Inferior parietal cortex (tissue), 1 donor: ENCODE results near the gene GH2.
A peak's percentile ranks its signal among the peaks of the same experiment; 100 is the strongest.
"Not testable (repeated sequence)": the region's sequence is repeated elsewhere in the genome, so short reads cannot be mapped to it uniquely, and the experiment has no call there.

Source experiments
- DNase-seq: peaks from one replicate; pipeline ENCODE4 v3.0.0-alpha.2; 2016; ENCODE audit errors: extremely low spot score

GH2 gene

GRCh38 chr17:63881935-63882601 lies at the start of gene GH2:
Gene GH2, minus strand, starts transcription at chr17:63881944. Its CDS starts 143 bp downstream, at chr17:63881801.
- DNase-seq, result peak; percentile 17

DNA sequence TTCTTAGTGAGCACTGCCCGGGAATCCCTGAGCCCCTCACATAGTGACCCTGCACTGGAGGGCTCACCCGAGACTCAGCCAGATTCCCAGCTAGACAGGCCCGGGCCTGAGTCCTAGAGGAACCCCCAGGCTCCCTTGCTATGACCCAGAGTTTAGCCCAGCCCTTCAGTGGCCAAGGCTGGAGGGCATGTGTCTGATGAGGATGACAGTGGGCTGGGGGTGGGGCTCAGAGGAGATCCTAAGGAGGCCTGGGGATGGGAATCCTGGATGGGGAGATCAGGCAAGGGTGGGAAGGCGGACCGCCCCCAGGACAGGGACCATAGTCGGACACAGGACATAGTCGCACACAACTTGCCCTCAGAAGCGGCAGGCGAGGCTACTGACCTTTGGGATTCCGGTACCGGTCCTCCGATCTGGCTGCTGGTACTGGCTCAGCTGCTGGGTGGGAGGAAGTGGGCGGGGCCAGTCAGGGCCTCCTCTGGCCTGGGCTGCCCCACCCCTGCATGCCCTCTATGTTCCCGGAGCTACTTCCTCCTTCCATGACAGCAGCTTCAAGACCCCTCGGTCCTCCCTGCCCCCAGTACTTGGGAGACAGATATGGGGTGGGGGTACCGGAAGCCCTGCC lies 49.3 kb upstream of the GH2 start:
- DNase-seq, result no peak

DNA sequence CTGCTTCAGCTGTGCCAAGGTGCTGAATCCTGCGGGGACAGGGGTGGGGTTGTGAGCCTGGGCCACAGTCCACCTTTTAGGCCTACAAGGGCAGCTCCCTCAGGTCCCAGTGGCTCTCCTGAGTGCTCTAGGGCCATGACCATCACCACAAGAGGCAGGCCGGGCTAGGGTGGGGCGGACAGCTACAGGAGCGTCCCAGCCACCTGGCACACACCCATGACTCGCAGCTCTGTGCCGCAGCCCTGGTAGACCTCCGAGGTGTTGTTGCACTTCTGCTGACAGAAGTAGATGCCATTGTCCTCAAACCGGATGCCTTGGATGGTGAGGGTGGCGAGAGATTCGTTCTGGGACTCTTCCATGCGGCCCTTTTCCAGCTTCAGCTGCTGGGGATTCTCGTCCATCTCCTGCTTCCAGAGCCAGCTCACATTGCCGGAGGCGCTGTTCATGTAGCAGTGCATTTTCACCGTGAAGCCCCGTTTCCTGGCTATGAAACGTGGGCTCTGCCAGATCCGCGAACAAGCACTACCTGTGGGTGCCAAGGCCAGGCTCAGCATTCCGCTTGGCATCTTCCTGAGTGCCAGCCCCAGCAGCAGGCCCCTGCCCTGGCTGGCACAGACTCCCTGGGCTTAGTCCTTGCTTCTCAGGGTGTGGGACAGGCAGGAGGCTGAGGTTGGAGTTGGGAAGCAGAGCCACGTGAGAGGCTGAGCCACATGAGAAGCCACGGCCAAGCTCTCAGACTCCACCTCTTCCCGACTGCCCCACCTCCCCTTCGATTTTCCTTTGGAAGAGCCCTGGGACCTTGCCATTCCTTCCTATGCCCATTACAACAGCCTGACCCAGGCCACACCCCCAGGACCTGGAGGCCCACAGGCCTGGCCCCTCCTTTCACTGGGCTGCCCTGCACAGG lies 48.4 kb upstream of the GH2 start:
- DNase-seq, result no peak

DNA sequence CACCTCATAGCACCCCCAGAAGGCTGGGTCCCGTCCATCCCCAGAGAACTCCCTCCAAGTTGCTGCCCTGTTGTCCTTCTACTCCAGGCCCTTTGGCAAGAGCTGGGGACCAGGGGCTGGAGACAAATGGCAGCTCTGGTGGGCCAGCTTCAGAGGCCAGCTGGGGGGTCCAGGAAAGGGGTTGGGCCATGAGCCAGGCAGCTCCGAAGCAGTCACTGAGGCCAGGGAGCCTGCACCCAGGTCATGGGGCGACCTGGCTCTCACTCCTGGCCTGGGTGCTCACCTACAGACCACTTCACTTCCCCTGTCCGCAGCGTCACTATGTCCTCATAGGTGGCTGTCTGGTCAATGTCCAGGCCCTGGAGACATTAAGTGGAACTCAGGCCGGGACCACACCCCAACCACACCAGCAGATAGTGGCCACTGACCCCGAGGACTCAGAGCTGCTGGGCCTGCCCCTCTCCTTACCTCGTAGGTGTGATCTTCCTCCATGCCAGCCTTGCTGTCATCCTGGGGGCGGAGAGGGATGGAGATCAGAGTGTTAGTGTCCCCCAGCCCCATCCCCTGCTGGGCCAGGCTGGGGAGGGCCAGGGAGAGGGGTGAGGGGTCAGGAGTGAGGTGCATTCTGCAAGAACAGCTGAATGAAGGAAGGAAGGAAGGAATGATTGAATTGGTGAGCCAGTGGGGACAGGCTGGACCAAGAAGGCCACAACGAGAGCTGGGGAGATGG lies 47.4 kb upstream of the GH2 start:
- DNase-seq, result no peak

DNA sequence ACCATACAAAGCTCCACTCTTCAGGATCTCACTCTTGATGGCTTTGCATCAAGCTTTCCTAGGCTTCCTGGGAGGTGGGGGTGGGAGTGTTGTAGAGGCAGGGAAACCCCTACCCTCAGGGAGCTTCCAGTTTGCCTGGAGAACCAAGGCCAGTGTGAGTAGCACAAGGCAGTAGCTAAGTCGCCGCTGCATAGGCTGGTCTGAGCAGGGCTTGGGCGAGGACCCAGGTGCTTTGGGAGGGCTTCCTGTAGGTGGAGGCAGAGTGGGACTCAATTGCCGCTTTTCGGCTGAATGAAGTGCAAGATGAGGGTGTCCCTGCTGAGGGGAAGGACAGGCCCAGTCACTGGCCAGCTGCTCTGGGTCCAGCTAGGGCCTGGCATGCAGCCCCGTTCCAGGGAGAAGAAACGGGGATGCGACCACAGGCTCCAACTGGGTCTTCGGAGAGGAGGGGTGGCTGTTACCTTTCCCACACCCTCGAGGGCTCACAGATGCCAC lies 46.5 kb upstream of the GH2 start:
- DNase-seq, result no peak

DNA sequence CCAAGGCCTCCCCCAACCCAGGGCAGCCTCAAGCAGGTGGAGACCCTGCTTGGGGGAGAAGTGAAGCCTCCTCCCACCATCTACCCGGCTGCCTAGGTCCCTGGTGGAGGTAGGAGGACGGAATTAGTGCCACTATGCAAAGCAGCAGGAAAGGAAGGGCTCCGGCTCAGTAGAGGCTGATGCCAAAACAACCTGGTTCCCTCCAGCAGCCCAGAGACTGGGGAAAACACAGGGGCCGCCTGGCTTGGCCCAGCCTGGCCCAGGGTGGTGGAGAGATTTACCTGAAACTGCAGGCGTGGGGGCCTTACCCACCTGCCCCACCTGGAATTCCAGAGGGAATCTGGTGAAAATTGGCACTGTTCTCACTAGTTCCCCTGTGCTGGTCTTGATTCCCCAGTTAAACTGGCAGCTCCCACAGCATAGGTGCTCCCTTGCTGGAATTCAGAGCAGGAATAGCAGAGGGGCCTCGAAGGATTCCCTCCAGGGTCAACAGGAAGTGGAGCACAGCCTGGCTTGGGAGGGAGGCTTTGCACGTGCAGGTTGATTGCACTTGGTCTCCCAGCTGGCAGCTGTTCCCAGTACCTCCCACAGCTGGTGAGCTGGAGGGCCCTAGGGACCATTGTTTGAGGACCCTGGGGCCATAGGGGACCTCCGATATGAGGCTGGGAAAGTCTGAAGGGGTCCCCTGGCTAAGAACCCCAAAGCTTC lies 45.9 kb upstream of the GH2 start:
- DNase-seq, result no peak

DNA sequence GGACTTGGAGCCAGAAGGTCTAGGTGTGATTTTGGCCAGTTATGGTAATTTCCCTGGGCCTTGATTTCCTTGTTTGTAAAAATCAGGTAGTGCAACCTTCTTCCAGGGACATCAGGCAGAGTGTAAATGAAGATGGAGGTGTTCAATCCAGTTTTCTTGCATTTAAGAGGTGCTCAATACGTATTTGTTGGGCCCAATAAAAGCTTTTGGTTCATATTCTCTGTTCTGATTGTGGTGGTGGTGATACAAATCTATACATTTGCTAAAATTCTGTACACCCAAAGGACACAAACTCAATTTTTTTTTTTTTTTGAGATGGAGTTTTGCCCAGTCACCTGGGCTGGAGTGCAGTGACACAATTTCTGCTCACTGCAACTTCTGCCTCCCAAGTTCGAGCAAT lies 44.4 kb upstream of the GH2 start:
- no peak for DNase-seq

DNA sequence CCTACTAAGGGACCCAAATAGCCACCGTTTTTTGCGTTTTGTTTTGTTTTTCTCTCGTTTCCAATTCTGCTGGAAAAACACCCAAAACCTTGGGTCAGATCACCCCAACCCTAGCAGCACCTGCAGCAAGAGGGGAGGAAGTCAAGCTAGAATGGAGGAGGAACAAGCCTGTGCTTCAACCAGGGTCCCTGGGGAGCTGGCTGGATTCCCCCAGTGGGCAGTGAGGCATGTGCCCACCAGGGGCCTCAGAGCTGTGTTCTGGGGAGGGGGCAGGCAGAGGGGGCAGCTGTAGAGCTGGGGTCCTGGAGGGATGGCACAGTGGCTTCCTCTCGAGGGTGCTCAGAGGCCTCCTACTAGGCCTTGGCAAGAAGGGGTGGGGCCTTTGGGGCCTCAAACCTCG lies 43.9 kb upstream of the GH2 start:
- DNase-seq, result no peak

GRCh38 chr17:63922402-63922801 lies 40.7 kb upstream of the GH2 start:
- DNase-seq, result not testable (repeated sequence)

- not testable (repeated sequence) for DNase-seq
These were observed 39.0 kb upstream of the GH2 start for GRCh38 chr17:63920779-63921178.

DNA sequence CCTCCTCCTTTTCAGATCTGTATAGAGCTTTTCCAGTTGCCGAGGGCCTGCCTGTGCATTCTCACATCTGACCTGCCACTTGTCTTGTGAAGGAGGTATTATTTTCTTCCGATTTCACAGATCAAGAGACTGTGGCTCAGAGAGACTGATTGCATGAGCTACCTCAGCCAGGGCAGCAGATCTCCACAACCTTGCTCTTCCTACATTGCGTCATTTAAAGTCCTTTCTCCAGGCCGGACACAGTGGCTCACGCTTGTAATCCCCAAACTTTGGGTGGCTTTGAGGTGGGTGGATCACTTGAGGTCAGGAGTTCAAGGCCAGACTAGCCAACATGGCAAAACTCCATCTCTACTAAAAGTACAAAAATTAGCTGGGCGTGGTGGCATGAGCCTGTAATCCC lies 38.3 kb upstream of the GH2 start:
- not testable (repeated sequence) for DNase-seq

- peak; percentile 57 for DNase-seq
These were observed 37.6 kb upstream of the GH2 start for GRCh38 chr17:63919311-63919723.

GRCh38 chr17:63918789-63919305 lies 37.1 kb upstream of the GH2 start, which contains the start of gene GH1:
Gene GH1, minus strand, starts transcription at chr17:63918839. Its CDS starts 63 bp downstream, at chr17:63918776.
- not testable (repeated sequence) for DNase-seq

- DNase-seq, result no peak
These were observed 36.6 kb upstream of the GH2 start for GRCh38 chr17:63918305-63918704.

- no peak for DNase-seq
These were observed 35.9 kb upstream of the GH2 start for GRCh38 chr17:63917646-63918045.

GRCh38 chr17:63917206-63917605 lies 35.5 kb upstream of the GH2 start:
- not testable (repeated sequence) for DNase-seq

GRCh38 chr17:63916566-63917185 lies 34.9 kb upstream of the GH2 start:
- DNase-seq, result no peak

- DNase-seq, result not testable (repeated sequence)
These were observed 34.0 kb upstream of the GH2 start for GRCh38 chr17:63915753-63916152.

DNA sequence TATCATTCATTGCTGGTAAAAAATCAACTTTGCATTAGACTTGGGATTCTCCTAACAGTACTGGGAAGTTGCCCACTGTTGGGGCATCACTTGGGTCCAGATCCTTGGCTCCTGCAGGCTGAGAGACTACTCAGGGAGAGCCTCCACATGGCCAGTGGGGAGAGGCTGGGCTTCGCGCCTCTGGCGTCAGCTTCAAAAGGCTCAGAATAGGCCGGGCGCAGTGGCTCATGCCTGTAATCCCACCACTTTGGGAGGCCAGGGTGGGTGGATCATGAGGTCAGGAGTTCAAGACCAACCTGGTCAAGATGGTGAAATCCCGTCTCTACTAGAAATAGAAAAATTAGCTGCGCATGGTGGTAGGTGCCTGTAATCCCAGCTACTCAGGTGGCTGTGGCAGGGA lies 32.7 kb upstream of the GH2 start:
- DNase-seq, result no peak

DNA sequence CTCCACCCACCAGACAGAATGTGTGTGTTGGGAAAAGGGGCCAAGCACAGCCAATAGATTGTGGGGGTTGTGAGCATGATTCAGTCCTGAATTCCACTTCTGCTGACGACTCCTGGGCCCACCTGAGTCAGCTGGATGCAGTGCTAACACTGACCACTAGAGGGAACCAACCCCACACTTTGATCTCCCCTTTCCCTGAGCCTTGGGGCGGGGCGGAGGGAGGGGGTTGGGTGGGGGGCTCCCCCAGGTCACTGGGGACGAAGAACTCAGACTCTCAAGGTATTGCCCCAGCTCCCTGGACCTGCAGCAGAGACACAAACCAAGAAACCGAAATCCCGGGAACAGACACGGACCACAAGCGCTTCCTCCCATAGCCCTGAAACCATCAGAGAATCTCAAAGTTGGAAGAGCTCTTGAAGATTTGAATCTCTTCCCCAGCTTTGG lies 29.9 kb upstream of the GH2 start:
- peak; percentile 17 for DNase-seq
